ENCODE results near the gene LCMT1.

LCMT1 gene

DNA sequence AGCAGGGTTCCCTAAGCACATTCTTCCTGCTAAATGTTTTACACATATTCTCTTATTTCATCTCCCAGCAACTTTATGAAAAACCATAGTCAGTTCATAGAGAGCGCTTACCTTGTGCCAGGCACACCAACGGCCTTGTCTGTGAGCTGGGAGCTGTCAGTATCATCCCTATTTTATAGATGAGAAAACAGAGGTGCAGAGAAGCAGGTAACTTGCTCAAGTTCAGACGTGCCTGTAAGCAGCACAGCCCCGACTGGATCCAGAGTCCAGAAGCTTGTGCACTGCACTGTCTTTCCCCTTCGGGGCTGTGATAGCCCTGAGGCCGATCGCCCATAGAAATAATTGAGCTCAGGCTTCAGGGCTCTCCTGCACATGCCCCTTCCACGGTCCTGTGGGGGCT lies 111.4 kb downstream of the LCMT1 start:
- Histone ChIP-seq H3K27me3 (replicated peaks in 2 of 5; ENCODE audit: control insufficient read depth in 4 of 5, insufficient read depth in 5 of 5, low read length in 4 of 5) (no peaks in the 10 kb centered on the region), H3K4me1 (ENCODE audit: control extremely low read depth in 1 of 4, control insufficient read depth in 4 of 4, insufficient read depth in 4 of 4, low read length in 3 of 4) (no peaks in the 10 kb centered on the region), H3K4me3 (ENCODE audit: control insufficient read depth in 1 of 7, extremely low read depth in 1 of 7, insufficient read depth in 4 of 7, low read depth in 2 of 7, low read length in 6 of 7) (no peak overlapping the region), H3K9me3 (ENCODE audit: control extremely low read depth in 1 of 5, control insufficient read depth in 4 of 5, insufficient read depth in 2 of 5, low read depth in 1 of 5, low read length in 4 of 5) (no peaks in the 10 kb centered on the region), H3K36me3 (ENCODE audit: control insufficient read depth in 4 of 4, insufficient read depth in 4 of 4, low read length in 3 of 4) (no peaks in the 10 kb centered on the region), H3K27ac (ENCODE audit: insufficient read depth in 1 of 2, low read depth in 1 of 2, low read length in 2 of 2, poor library complexity in 1 of 2, severe bottlenecking in 2 of 2) (no peak overlapping the region)
- ChIA-PET CTCF (interaction anchor here (0.6 to 2.1 kb wide), 7 partner anchors 9 to 46 kb away, joined by 3 to 7 read pairs (median 4); no protein-coding TSS in a partner anchor), POLR2A (no interaction called here)
- WGBS (ENCODE audit: insufficient coverage): 96% methylated on average over 7 of the region's 8 CpGs
- no peak for DNase-seq

GRCh38 chr16:25223964-25224363 lies 112.4 kb downstream of the LCMT1 start:
- POLR2A ChIA-PET: no interaction called here
- no peak overlapping the region for H3K4me3 ChIP-seq (ENCODE audit: control insufficient read depth in 1 of 7, extremely low read depth in 1 of 7, insufficient read depth in 4 of 7, low read depth in 2 of 7, low read length in 6 of 7)
- CTCF ChIA-PET: interaction anchor here (0.8 to 3.4 kb wide), 8 partner anchors 8 to 97 kb away, joined by 3 to 23 read pairs (median 5); no protein-coding TSS in a partner anchor
- 90% methylated on average over 6 of the region's 6 CpGs for WGBS (ENCODE audit: insufficient coverage)
- no peaks in the 10 kb centered on the region for H3K27me3 ChIP-seq (replicated peaks in 2 of 5; ENCODE audit: control insufficient read depth in 4 of 5, insufficient read depth in 5 of 5, low read length in 4 of 5)
- no peak for DNase-seq
- no peak overlapping the region for H3K27ac ChIP-seq (ENCODE audit: insufficient read depth in 1 of 2, low read depth in 1 of 2, low read length in 2 of 2, poor library complexity in 1 of 2, severe bottlenecking in 2 of 2)
- H3K4me1 ChIP-seq (ENCODE audit: control extremely low read depth in 1 of 4, control insufficient read depth in 4 of 4, insufficient read depth in 4 of 4, low read length in 3 of 4): peaks cover 0 to 4% (median 3%) of the 10 kb centered on the region in 4 experiments
- H3K9me3 ChIP-seq (ENCODE audit: control extremely low read depth in 1 of 5, control insufficient read depth in 4 of 5, insufficient read depth in 2 of 5, low read depth in 1 of 5, low read length in 4 of 5): no peaks in the 10 kb centered on the region
- H3K36me3 ChIP-seq (ENCODE audit: control insufficient read depth in 4 of 4, insufficient read depth in 4 of 4, low read length in 3 of 4): no peaks in the 10 kb centered on the region

GRCh38 chr16:25224731-25225319 lies 113.3 kb downstream of the LCMT1 start:
- Histone ChIP-seq H3K4me3 (ENCODE audit: control insufficient read depth in 1 of 7, extremely low read depth in 1 of 7, insufficient read depth in 4 of 7, low read depth in 2 of 7, low read length in 6 of 7) (no peak overlapping the region), H3K27me3 (replicated peaks in 2 of 5; ENCODE audit: control insufficient read depth in 4 of 5, insufficient read depth in 5 of 5, low read length in 4 of 5) (no peaks in the 10 kb centered on the region), H3K4me1 (ENCODE audit: control extremely low read depth in 1 of 4, control insufficient read depth in 4 of 4, insufficient read depth in 4 of 4, low read length in 3 of 4) (peaks cover 0 to 4% (median 3%) of the 10 kb centered on the region in 4 experiments), H3K36me3 (ENCODE audit: control insufficient read depth in 4 of 4, insufficient read depth in 4 of 4, low read length in 3 of 4) (no peaks in the 10 kb centered on the region), H3K9me3 (ENCODE audit: control extremely low read depth in 1 of 5, control insufficient read depth in 4 of 5, insufficient read depth in 2 of 5, low read depth in 1 of 5, low read length in 4 of 5) (no peaks in the 10 kb centered on the region), H3K27ac (ENCODE audit: insufficient read depth in 1 of 2, low read depth in 1 of 2, low read length in 2 of 2, poor library complexity in 1 of 2, severe bottlenecking in 2 of 2) (no peak overlapping the region)
- ChIA-PET CTCF (interaction anchor here (0.6 to 3.4 kb wide), 17 partner anchors 9 to 113 kb away, joined by 3 to 23 read pairs (median 5); partner anchors contain the start of gene LCMT1), POLR2A (no interaction called here)
- 97% methylated on average over 7 of the region's 7 CpGs for WGBS (ENCODE audit: insufficient coverage)
- no peak for DNase-seq
